HG02938 (cell line): ENCODE data around the gene SYNJ2.

Source experiments
- ATAC-seq: cut with Tn5 transposase; IDR thresholded peaks from one replicate; pipeline ENCODE4 v1.9.1; 2021; ENCODE audit warnings: mild to moderate bottlenecking, moderate library complexity; ENCODE audit not compliant: unreplicated experiment

The SYNJ2 gene

GRCh38 chr6:158010591-158011477 is 29.2 kb downstream of the SYNJ2 start:
- no peak for ATAC-seq

GRCh38 chr6:158011478-158011920 is 29.8 kb downstream of the SYNJ2 start:
- no peak for ATAC-seq

GRCh38 chr6:158011980-158012566 is 30.4 kb downstream of the SYNJ2 start:
- ATAC-seq, result no peak

- no peak for ATAC-seq
Measured at GRCh38 chr6:158013904-158014504, 32.3 kb downstream of the SYNJ2 start.

GRCh38 chr6:158014505-158015187 is 33.0 kb downstream of the SYNJ2 start:
- ATAC-seq, result no peak

- ATAC-seq, result no peak
Measured at GRCh38 chr6:158015188-158015506, 33.5 kb downstream of the SYNJ2 start.

GRCh38 chr6:158016571-158017383 is 35.1 kb downstream of the SYNJ2 start:
- ATAC-seq, result no peak

- no peak for ATAC-seq
Measured at GRCh38 chr6:158017621-158018040, 36.0 kb downstream of the SYNJ2 start.

GRCh38 chr6:158018041-158018771 is 36.5 kb downstream of the SYNJ2 start:
- ATAC-seq, result no peak

GRCh38 chr6:158018851-158019361 is 37.2 kb downstream of the SYNJ2 start:
- no peak for ATAC-seq

GRCh38 chr6:158019416-158019815 is 37.8 kb downstream of the SYNJ2 start:
- no peak for ATAC-seq

- no peak for ATAC-seq
Measured at GRCh38 chr6:158020272-158020711, 38.6 kb downstream of the SYNJ2 start.

- no peak for ATAC-seq
Measured at GRCh38 chr6:158020811-158021210, 39.1 kb downstream of the SYNJ2 start.

GRCh38 chr6:158021376-158021775 is 39.7 kb downstream of the SYNJ2 start:
- ATAC-seq, result no peak

- ATAC-seq, result no peak
Measured at GRCh38 chr6:158021814-158022748, 40.4 kb downstream of the SYNJ2 start.

- ATAC-seq, result no peak
Measured at GRCh38 chr6:158022749-158023596, 41.3 kb downstream of the SYNJ2 start.

GRCh38 chr6:158023597-158023939 is 41.9 kb downstream of the SYNJ2 start:
- ATAC-seq, result no peak
